GM18505 (cell line): ENCODE results near the gene INPP4A.
"Not testable (repeated sequence)": the region's sequence is repeated elsewhere in the genome, so short reads cannot be mapped to it uniquely, and the experiment has no call there.

Experiments used
- ATAC-seq: cut with Tn5 transposase; IDR thresholded peaks from one replicate; pipeline ENCODE4 v1.9.1; 2021; ENCODE audit not compliant: unreplicated experiment
- POLR2A ChIP-seq: IDR thresholded peaks from 4 replicates; pipeline ENCODE4 v1.6.1; 2011; ENCODE audit warnings: borderline replicate concordance; ENCODE audit not compliant: insufficient read depth, insufficient read length; ENCODE audit errors: extremely low read depth

The INPP4A gene

DNA sequence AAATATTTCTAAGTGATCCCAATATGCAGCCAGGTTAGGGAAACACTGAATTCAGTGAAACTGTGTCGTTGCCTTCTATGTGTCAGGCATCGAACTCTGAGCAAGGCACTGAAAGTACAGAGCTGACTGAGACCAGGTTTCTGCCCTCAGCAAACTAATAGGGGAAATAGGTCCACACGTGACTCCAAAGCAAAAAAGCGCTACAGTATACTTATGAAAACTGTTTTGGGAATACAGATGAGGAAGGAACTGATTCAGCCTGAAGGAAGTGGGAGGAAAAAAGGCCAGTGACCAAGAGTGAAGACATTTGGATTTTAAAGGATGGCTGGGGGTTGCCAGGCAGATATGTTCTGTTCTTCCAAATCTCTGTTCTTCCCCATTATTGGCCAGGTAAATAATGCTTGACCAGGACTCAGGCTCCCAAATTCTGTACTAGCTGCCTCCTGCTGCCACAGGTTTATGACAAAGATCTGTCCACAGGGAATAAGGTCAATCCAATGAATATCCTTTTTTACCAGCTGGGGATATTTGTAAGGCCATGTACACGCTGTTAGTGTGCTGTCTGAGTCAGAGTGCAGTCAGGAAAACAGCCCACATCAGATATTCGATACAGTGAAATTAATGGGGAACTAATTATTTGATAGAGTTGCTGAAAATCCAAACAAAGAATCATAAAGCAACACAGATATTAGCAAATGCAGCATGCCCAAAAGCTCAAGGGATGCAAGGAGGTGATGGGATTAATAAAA lies 24.5 kb upstream of the INPP4A start:
- no peak for TF ChIP-seq POLR2A
- no peak for ATAC-seq

DNA sequence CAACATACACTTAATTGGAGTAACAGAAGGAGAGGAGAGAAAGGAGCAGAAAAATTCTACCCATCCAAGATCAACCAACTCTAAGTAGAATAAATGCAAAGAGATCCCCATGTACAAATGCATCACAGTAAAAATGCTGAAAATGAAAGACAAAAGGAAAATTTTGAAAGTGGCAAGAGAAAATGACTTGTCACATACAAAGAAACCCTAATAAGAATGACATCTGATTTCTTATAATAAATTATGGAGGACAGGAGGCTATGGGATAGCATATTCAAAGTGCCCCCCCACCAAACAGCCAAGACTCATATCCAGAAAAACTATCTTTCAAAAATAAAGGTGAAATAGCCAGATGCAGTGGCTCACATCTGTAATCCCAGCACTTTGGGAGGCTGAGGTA lies 22.2 kb upstream of the INPP4A start:
- no peak for ATAC-seq
- no peak for TF ChIP-seq POLR2A

DNA sequence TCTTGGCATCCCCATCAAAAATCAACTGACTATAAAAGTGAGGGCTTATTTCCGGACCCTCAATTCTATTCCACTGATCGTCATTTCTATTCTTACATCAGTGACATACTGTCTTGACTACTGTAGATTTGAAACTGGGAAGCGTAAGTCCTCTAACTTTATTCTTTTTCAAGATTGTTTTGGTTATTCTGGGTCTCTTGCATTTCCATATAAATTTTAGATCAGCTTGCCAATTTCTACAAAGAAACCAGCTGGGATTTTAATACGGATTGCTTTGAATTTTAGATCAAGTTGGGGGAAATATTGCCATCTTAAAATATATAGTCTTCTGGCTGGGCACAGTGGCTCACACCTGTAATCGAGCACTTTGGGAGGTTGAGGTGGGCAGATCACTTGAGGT lies 17.9 kb upstream of the INPP4A start:
- TF ChIP-seq POLR2A: no peak
- ATAC-seq: no peak

DNA sequence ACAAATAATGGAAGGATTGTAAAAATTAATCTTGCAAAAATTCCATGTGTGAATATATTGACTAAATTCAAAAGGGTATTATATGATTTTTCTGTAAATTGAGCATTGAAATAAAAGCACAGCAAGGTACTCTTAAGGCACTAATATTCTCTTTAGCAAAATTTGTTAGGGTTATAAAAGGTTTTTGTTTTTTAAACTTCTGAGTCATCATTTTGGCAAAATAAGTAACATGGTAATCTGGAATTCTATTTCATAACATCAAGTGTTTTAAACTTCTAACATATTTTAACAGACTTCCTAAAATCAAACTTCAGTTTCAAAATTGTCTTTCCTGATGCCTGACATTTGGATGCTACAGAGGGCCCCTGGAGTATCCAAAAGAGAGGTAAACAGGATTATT lies 12.5 kb upstream of the INPP4A start:
- no peak for TF ChIP-seq POLR2A
- no peak for ATAC-seq

DNA sequence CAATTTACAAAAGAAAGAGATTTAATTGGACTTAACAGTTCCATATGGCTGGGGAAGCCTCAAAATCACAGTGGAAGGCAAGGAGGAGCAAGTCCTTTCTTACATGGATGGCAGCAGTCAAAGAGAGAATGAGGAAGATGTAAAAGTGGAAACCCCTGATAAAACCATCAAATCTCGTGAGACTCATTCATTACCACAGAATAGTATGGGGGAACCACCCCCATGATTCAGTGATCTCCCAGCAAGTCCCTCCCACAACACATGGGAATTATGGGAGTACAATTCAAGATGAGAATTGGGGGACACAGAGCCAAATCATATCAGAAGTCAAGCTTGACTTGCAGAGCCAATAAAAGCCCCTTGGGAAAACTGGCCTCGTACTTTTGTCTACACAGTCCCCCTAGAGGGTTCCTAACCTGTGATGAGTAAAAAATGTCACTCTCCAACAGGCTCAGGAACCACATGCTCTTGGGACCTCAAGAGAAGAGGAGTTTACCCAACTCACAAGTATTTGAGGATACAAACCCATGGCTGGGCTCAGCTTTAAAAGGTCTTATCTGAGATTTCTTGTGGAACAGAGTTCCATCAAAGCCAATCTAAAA lies 11.2 kb upstream of the INPP4A start:
- ATAC-seq: no peak
- TF ChIP-seq POLR2A: no peak

DNA sequence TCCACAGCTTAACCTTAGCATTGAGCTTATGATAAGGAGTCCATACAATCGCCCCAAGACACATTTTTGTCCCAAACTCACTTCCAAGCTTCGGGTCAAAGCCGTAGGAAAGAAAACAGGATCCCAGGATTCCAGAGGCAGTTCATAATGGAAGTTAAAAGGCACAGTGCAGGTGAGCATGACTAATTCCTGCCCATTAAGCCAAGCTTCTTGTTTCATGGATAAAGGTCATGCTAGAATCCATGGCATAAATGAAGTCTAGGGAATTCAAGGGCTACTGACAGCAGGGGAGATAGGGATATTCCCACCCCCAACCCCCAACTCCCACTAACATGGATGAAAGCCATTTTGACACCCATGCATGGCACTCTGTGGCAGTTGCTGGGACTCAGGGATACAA lies 10.2 kb upstream of the INPP4A start:
- no peak for ATAC-seq
- no peak for TF ChIP-seq POLR2A

DNA sequence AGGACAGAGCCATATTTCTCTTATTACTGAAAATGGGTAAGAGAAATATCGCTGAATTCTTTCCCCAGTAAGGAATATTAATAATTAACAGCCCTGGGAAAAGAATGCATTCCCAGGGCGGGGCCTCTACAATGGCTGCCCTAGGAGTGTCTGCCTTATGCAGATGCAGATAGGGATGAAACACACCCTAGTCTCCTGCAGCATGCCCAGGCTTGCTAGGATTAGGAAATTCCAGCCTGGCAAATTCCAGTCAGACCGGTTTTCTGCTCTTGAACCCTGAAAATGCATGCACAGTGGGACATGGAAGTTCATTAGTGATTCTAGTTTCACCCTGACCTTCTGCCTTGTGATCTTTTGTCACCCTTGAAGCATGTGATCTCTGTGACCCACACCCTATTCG lies 9.0 kb upstream of the INPP4A start:
- ATAC-seq: not testable (repeated sequence)

DNA sequence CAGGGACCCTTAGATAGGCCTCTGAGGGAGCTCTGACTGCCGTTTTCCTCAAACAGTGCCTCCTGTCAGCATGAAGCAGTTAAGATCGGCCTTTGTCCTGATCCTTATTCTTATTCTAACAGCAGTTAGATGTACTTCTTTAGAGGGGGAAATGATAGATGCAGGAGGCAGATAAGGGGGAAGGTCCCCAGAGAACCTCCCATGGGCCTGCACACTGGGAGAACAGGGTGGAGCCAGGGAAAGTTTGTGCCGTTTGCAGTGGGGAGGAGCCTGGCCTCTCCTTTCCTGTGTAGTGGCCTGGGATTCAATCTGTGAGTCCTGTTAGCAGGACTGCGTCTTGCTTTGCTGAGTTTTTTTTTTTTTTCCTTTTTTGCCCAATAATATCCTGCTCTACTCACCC lies 7.9 kb upstream of the INPP4A start:
- ATAC-seq: no peak
- no peak for TF ChIP-seq POLR2A

DNA sequence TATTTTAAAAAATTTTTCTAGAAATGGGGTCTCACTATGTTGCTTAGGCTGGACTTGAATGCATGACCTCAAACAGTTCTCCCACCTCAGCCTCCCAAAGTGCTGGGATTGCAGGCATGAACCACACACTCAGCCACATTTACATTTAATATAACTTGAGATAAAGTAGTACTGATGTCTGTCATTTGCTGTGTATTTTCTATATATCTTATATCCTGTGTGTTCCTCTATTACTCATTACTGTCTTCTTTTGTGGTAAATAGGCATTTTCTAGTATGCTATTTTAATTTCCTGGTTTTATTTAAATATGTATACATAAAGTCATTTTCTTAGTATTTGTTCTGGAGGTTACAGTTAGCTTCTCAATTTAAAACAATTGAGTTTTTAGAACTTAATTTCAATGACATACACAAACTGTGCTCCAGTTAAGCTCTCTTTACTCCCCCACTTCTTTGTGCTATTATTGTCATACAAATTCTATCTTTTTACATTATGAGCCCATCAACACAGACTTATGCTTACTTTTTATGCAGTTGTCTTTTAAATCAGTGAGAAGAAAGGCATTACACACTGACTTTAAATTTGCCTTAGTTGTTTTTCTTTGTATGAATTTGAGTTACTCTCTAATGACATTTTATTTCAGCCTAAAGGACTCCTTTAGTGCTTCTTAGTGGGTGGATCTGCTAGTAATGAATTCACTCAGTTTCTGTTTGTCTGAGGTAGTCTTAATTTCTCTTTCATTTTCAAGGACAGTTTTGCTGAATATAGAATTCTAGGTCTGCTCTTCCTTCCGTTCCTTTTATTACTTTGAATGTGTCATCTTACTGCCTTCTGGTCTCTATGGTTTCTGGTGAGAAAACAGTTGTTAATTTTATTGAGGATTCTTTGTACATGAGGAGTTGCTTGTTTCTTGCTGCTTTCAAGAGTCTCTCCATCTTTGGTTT lies 6.2 kb upstream of the INPP4A start:
- TF ChIP-seq POLR2A: no peak
- ATAC-seq: no peak

DNA sequence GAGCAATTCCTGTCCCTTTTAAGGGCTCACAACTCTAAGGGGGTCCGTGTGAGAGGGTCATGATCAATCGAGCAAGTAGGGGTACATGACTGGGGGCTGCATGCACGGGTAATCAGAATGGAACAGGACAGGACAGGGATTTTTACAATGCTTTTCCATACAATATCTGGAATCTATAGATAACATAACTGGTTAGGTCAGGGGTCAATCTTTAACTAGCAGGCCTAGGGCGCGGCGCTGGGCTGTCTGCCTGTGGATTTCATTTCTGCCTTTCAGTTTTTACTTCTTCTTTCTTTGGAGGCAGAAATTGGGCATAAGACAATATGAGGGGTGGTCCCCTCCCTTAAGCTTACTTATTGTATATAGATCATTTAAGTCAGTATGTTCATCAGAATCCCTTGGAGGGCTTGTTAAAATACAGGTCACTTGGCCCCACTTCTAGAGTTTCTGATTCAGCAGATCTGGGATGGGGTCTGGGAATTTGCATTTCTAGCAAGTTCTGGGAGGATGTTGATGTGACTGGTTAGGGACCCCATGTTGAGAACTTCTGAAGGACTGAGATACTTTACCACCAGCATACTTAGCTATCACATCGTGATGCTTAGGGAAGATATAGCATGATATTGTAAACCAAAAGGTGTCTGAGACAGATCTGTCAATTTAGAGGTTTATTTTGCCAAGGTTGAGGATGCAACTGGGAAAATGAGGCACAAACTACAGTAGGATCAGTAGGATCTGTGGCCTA lies 2.8 kb upstream of the INPP4A start:
- no peak for TF ChIP-seq POLR2A
- no peak for ATAC-seq

DNA sequence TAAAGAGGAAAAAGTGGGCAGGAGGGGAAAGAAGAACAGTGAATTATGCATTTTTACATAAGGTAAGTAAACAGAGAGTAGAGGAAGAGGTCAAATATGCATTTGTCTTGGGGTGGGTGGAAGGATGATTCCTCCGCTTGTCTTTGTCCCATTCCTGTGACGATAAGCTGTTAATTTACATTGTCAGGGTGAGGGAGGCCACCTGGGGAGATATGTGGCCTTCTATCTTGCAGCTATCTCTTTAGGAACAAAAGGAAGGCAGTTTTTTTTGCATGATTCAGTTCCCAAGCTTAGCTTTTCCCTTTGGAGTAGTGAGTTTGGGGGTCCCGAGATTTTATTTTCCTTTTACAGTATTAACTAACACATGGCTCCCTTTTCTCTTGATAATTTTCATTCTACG lies 2.2 kb upstream of the INPP4A start:
- TF ChIP-seq POLR2A: no peak

DNA sequence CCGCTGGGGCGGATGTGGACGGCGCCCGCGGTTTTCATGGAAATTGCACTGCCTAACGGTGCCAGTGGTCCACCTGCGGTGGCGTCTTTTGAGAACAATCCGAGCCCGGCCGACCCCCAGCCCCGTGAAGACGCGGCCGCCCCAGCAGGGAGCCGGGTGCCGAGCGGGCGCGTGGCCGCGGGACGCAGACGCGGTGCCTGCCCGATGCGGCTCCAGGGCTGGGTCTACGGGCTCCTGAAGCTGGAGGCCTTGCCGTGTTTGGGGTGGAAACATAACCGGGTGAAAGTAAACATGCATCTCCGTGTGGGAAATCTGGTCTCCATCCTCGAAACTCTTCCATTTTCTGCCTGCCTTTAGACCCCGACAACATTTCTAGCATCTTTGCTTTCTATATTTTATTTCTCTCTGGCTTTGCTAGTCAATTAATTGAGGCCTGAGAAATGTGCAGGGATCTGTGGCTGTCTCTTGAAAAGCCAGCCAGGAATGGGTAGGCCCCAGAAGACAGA lies 572 bp downstream of the INPP4A start:
- peak; percentile 45 for ATAC-seq
- TF ChIP-seq POLR2A: no peak

More for the DNA sequence above, 2.2 kb upstream of the INPP4A start:
- ATAC-seq: no peak
